HepG2 (cell line): ENCODE results near the gene KAZALD1. TPM values are rescaled to one million over a fixed set of nuclear protein-coding genes. Genes with fewer than 3 reads are reported as not detected.

Experiments used
- EP300 ChIP-seq, 3 experiments: sonication (generic) in 1 of 3; formaldehyde crosslinking in 1 of 3; IDR thresholded peaks; 2 replicates each; pipeline versions ENCODE4 v1.5.1 to v1.6.1; 2011 to 2020; ENCODE audit warnings: low read depth in 2 of 3, low read length in 2 of 3, borderline replicate concordance in 1 of 3, improper control_type of control experiment in 1 of 3, mild to moderate bottlenecking in 1 of 3, missing genetic modification reagents in 1 of 3, moderate library complexity in 1 of 3
- JDP2 ChIP-seq: sonication (generic); formaldehyde crosslinking; IDR thresholded peaks from 2 replicates; pipeline ENCODE4 v1.8.1; 2022; ENCODE audit warnings: missing genetic modification reagents, borderline replicate concordance
- NKX3-1 ChIP-seq: sonication (generic); formaldehyde crosslinking; IDR thresholded peaks from 2 replicates; pipeline ENCODE4 v1.5.0; 2020; ENCODE audit warnings: missing genetic modification reagents
- SRF ChIP-seq: IDR thresholded peaks from 2 replicates; pipeline ENCODE4 v1.6.1; 2011; ENCODE audit warnings: mild to moderate bottlenecking, low read depth, low read length, moderate library complexity
- polyA plus RNA-seq, 8 experiments: library from polyadenylated mRNA; depleted of rRNA in 3 of 8; stranded (reverse) in 7 of 8; unstranded in 1 of 8; fragments of >200 nt; fragmentation: Illumina TruSeq in 4 of 8; extraction: Trizol in 4 of 8; gene quantifications; 2 replicates each; pipeline versions ENCODE4 v1.2.1 to v1.2.3, GENCODE V29; 2011 to 2016; ENCODE audit warnings: low read depth in 4 of 8, missing spikeins in 1 of 8, mixed read lengths in 1 of 8; ENCODE audit not compliant: insufficient read depth in 1 of 8
- total RNA-seq, 5 experiments: library from RNA; depleted of rRNA; stranded (reverse); fragments of >200 nt; fragmentation: Illumina TruSeq; extraction: Trizol; gene quantifications; 2 replicates each; pipeline ENCODE4 v1.2.3, GENCODE V29; 2016; ENCODE audit warnings: low read depth in 1 of 5
- TF ChIP-seq, protein P1 (sequence below): sonication (generic); formaldehyde crosslinking; IDR thresholded peaks from 2 replicates; pipeline ENCODE4 v1.5.0; 2020; ENCODE audit warnings: mild to moderate bottlenecking, missing genetic modification reagents, borderline replicate concordance
- TF ChIP-seq, protein P2 (sequence below): sonication (generic); formaldehyde crosslinking; IDR thresholded peaks from 2 replicates; pipeline ENCODE4 v1.9.0; 2021; ENCODE audit warnings: missing genetic modification reagents, mild to moderate bottlenecking, borderline replicate concordance
- TF ChIP-seq, protein P3 (sequence below): sonication (generic); formaldehyde crosslinking; IDR thresholded peaks from 2 replicates; pipeline ENCODE4 v1.4.0; 2020; ENCODE audit warnings: missing genetic modification reagents
- TF ChIP-seq, protein P4 (sequence below): sonication (generic); formaldehyde crosslinking; IDR thresholded peaks from 2 replicates; pipeline ENCODE4 v1.4.0; 2020; ENCODE audit warnings: missing genetic modification reagents, borderline replicate concordance
- TF ChIP-seq, protein P5 (sequence below): IDR thresholded peaks from 2 replicates; pipeline ENCODE4 v1.6.1; 2018; ENCODE audit warnings: missing genetic modification reagents, mild to moderate bottlenecking, missing compliant biosample characterization

KAZALD1 gene
- total and polyA plus RNA-seq, 2 of the 13 experiments (the other 11 are each of a cell fraction or from before 2014, with no cell fraction given): 16.7 to 27.7 TPM

DNA sequence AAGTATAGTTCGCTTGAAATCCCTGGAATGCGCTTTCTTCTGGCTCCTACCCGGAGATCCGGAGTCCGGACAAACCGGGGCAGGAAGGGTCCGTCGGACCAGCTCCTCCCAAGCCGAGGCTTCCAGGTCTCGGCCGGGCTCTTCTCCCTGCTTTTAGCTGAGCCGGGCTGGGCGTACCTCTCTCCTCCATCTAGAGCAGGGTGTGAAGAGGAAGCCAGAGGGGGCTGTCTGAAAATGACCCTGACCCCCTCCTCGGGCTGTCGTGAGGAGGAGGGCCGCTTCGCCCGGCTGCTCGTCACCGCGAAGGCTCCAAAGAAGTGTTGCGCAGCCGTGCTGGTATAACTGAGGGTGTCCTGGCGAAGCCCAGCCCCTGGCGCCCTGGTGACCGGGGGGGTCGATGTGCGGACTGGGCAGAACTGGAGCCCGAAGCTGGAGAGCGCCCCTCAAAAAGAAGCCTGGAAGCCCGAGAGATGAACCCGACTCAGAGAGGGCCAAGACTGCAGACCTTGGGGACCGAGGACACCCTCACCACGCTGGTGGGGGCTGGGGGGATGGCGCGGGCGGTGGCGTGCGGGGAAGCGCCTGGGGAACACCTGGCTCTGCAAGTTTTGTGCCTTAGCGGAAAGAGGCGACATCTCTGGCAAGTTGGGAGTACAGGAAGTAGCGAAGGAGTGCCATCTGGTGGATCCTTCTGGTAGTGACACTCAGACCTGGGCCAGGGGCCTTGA lies 5.7 kb downstream of the KAZALD1 start (continued):
- TF ChIP-seq NKX3-1 (CRISPR knock-in tag) (0 out of 2 replicates have a peak, but pooled peaks have one; percentile 29), JDP2 (CRISPR knock-in tag) (no peak), EP300 (IDR thresholded peaks at IDR 0.05; ENCODE audit: low read depth in 2 of 2, low read length in 2 of 2) (peak in 1 of 2 experiments; percentile 38; a peak in 1 of 4 replicates), EP300 (CRISPR knock-in tag; IDR thresholded peaks at IDR 0.05; ENCODE audit: borderline replicate concordance) (no peak; the same call in 1 of the 2 replicates), SRF (no peak)
- TF ChIP-seq, protein P1, sequence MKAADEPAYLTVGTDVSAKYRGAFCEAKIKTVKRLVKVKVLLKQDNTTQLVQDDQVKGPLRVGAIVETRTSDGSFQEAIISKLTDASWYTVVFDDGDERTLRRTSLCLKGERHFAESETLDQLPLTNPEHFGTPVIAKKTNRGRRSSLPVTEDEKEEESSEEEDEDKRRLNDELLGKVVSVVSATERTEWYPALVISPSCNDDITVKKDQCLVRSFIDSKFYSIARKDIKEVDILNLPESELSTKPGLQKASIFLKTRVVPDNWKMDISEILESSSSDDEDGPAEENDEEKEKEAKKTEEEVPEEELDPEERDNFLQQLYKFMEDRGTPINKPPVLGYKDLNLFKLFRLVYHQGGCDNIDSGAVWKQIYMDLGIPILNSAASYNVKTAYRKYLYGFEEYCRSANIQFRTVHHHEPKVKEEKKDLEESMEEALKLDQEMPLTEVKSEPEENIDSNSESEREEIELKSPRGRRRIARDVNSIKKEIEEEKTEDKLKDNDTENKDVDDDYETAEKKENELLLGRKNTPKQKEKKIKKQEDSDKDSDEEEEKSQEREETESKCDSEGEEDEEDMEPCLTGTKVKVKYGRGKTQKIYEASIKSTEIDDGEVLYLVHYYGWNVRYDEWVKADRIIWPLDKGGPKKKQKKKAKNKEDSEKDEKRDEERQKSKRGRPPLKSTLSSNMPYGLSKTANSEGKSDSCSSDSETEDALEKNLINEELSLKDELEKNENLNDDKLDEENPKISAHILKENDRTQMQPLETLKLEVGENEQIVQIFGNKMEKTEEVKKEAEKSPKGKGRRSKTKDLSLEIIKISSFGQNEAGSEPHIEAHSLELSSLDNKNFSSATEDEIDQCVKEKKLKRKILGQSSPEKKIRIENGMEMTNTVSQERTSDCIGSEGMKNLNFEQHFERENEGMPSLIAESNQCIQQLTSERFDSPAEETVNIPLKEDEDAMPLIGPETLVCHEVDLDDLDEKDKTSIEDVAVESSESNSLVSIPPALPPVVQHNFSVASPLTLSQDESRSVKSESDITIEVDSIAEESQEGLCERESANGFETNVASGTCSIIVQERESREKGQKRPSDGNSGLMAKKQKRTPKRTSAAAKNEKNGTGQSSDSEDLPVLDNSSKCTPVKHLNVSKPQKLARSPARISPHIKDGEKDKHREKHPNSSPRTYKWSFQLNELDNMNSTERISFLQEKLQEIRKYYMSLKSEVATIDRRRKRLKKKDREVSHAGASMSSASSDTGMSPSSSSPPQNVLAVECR (CRISPR knock-in tag): peak; percentile 64
- TF ChIP-seq, protein P2, sequence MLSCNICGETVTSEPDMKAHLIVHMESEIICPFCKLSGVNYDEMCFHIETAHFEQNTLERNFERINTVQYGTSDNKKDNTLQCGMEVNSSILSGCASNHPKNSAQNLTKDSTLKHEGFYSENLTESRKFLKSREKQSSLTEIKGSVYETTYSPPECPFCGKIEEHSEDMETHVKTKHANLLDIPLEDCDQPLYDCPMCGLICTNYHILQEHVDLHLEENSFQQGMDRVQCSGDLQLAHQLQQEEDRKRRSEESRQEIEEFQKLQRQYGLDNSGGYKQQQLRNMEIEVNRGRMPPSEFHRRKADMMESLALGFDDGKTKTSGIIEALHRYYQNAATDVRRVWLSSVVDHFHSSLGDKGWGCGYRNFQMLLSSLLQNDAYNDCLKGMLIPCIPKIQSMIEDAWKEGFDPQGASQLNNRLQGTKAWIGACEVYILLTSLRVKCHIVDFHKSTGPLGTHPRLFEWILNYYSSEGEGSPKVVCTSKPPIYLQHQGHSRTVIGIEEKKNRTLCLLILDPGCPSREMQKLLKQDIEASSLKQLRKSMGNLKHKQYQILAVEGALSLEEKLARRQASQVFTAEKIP (CRISPR knock-in tag): no peak
- TF ChIP-seq, protein P3, sequence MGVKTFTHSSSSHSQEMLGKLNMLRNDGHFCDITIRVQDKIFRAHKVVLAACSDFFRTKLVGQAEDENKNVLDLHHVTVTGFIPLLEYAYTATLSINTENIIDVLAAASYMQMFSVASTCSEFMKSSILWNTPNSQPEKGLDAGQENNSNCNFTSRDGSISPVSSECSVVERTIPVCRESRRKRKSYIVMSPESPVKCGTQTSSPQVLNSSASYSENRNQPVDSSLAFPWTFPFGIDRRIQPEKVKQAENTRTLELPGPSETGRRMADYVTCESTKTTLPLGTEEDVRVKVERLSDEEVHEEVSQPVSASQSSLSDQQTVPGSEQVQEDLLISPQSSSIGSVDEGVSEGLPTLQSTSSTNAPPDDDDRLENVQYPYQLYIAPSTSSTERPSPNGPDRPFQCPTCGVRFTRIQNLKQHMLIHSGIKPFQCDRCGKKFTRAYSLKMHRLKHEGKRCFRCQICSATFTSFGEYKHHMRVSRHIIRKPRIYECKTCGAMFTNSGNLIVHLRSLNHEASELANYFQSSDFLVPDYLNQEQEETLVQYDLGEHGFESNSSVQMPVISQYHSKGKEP (CRISPR knock-in tag): no peak
- TF ChIP-seq, protein P4, sequence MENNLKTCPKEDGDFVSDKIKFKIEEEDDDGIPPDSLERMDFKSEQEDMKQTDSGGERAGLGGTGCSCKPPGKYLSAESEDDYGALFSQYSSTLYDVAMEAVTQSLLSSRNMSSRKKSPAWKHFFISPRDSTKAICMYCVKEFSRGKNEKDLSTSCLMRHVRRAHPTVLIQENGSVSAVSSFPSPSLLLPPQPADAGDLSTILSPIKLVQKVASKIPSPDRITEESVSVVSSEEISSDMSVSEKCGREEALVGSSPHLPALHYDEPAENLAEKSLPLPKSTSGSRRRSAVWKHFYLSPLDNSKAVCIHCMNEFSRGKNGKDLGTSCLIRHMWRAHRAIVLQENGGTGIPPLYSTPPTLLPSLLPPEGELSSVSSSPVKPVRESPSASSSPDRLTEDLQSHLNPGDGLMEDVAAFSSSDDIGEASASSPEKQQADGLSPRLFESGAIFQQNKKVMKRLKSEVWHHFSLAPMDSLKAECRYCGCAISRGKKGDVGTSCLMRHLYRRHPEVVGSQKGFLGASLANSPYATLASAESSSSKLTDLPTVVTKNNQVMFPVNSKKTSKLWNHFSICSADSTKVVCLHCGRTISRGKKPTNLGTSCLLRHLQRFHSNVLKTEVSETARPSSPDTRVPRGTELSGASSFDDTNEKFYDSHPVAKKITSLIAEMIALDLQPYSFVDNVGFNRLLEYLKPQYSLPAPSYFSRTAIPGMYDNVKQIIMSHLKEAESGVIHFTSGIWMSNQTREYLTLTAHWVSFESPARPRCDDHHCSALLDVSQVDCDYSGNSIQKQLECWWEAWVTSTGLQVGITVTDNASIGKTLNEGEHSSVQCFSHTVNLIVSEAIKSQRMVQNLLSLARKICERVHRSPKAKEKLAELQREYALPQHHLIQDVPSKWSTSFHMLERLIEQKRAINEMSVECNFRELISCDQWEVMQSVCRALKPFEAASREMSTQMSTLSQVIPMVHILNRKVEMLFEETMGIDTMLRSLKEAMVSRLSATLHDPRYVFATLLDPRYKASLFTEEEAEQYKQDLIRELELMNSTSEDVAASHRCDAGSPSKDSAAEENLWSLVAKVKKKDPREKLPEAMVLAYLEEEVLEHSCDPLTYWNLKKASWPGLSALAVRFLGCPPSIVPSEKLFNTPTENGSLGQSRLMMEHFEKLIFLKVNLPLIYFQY: peak; percentile 15; the same call in 1 of the 2 replicates
- TF ChIP-seq, protein P5, sequence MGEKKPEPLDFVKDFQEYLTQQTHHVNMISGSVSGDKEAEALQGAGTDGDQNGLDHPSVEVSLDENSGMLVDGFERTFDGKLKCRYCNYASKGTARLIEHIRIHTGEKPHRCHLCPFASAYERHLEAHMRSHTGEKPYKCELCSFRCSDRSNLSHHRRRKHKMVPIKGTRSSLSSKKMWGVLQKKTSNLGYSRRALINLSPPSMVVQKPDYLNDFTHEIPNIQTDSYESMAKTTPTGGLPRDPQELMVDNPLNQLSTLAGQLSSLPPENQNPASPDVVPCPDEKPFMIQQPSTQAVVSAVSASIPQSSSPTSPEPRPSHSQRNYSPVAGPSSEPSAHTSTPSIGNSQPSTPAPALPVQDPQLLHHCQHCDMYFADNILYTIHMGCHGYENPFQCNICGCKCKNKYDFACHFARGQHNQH: 0 out of 2 replicates have a peak, but pooled peaks have one; percentile 20
